PC-9 (cell line): ENCODE results near the gene MRPL55. TPM values are rescaled to one million over a fixed set of nuclear protein-coding genes. Genes with fewer than 3 reads are reported as not detected.

Source experiments
- BruUV-seq: library from RNA; stranded (reverse); fragments of 400-500 nt; replicated peaks from 2 replicates; lab custom pipeline; 2021; lab: Mats Ljungman, UMichigan
- CTCF ChIA-PET: fragments of 300-600 bp; sonication (Branson Sonifier 250); formaldehyde crosslinking; loops from one replicate; lab custom pipeline; 2022; ENCODE audit warnings: antibody characterized with exemption; lab: Charles Lee
- POLR2A ChIA-PET: fragments of 300-600 bp; sonication (Branson Sonifier 250); formaldehyde crosslinking; loops from one replicate; lab custom pipeline; 2022; ENCODE audit warnings: antibody characterized with exemption; ENCODE audit not compliant: unreplicated experiment; lab: Charles Lee
- DNase-seq, 2 experiments: peaks; one replicate each; pipeline versions ENCODE4 v3.0.0 to v3.0.0-alpha.2; 2015 to 2022; ENCODE audit warnings: mixed read lengths in 1 of 2
- H2AFZ ChIP-seq: fragments of 200-600 bp; sonication (generic); 2 replicates; pipeline ENCODE4 v1.8.1; 2017; ENCODE audit warnings: antibody characterized with exemption
- H3F3A ChIP-seq: fragments of 200-600 bp; sonication (generic); 2 replicates; pipeline ENCODE4 v1.8.1; 2017; ENCODE audit warnings: antibody characterized with exemption, mild to moderate bottlenecking, low read depth; ENCODE audit not compliant: insufficient read depth
- H3K27ac ChIP-seq: fragments of 200-600 bp; sonication (generic); 2 replicates; pipeline ENCODE4 v1.6.1; 2016; ENCODE audit warnings: mixed run types
- H3K27me3 ChIP-seq: fragments of 200-600 bp; sonication (generic); 2 replicates; pipeline ENCODE4 v1.6.1; 2016; ENCODE audit warnings: low read depth, mixed run types; ENCODE audit not compliant: insufficient read depth
- H3K36me3 ChIP-seq: fragments of 200-600 bp; sonication (generic); 2 replicates; pipeline ENCODE4 v1.6.1; 2016; ENCODE audit warnings: low read depth, mixed run types
- H3K4me1 ChIP-seq: fragments of 200-600 bp; sonication (generic); replicated peaks from 2 replicates; pipeline ENCODE4 v1.6.1; 2016; ENCODE audit warnings: mixed run types; ENCODE audit not compliant: insufficient read depth
- H3K4me2 ChIP-seq: fragments of 200-600 bp; sonication (generic); 2 replicates; pipeline ENCODE4 v1.6.1; 2017; ENCODE audit warnings: mixed run types
- H3K4me3 ChIP-seq: fragments of 200-600 bp; sonication (generic); 2 replicates; pipeline ENCODE4 v1.6.1; 2016; ENCODE audit warnings: mixed run types
- H3K79me2 ChIP-seq: fragments of 200-600 bp; sonication (generic); 2 replicates; pipeline ENCODE4 v1.6.1; 2017; ENCODE audit warnings: low read depth, mixed run types
- H3K9me2 ChIP-seq: fragments of 200-600 bp; sonication (generic); 2 replicates; pipeline ENCODE4 v1.8.1; 2017; ENCODE audit warnings: mild to moderate bottlenecking; ENCODE audit not compliant: insufficient read depth
- H3K9me3 ChIP-seq: fragments of 200-600 bp; sonication (generic); 2 replicates; pipeline ENCODE4 v1.8.1; 2016; ENCODE audit warnings: low read depth; ENCODE audit not compliant: insufficient read depth
- H4K20me1 ChIP-seq: fragments of 200-600 bp; sonication (generic); 2 replicates; pipeline ENCODE4 v1.8.1; 2017; ENCODE audit not compliant: insufficient read depth
- EZH2 ChIP-seq: fragments of 200-600 bp; sonication (generic); IDR thresholded peaks from 2 replicates; pipeline ENCODE4 v1.8.0; 2017; ENCODE audit warnings: antibody characterized with exemption, low read depth
- intact Hi-C: fragments of 100-400 bp; cut with micrococcal nuclease; formaldehyde crosslinking; loops from one replicate; pipeline ENCODE4 v1.10.0; 2022; ENCODE audit not compliant: unreplicated experiment
- total RNA-seq: library from RNA; stranded (reverse); gene quantifications from 2 replicates; pipeline ENCODE4 v1.2.3, GENCODE V29; 2021
- TF ChIP-seq, protein P1 (sequence below): fragments of 200-600 bp; sonication (generic); conservative IDR thresholded peaks from 2 replicates; pipeline ENCODE4 v1.6.1; 2017; ENCODE audit warnings: mixed run types, antibody characterized with exemption, mild to moderate bottlenecking, moderate library complexity

The MRPL55 gene
- total RNA-seq, 1 experiment from 2014 or later, result 81.0 TPM

DNA sequence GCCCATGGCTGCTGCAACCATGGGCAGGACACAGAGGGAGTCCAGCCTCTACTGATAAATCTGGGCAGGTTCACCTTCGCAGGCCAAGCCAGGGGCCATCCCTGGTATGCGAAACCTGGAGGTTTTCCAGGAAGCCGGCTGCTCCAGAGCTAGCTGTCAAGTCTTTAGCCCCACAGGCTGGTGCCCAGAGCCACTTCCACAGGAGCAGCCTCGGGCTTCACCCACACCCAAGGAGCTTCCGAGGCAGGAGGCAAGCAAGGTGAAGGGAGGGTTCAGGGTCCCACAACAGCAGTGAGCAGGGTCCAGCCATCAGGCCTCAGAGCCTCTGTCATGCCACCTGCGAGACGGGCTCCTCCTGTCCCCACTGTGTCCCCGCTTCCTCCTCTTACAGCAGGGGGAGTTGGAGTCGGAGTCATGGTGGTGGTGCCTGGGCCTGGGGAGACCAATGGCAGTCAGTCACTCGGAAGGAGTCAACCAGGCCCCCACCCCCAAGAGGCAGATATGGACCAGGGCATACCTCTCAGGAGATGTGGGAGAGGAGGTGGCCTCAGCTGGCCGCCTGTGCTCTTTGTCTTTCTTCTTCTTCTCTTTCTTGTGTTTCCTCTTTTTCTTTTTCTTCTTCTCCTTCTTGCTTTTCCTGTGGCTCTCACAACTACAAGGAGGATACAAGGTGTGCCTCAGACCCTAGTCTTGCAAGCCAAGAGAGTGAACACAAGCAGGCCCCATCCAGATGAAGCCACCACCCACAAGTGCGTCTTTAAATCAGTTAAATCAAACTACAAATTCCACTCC is 8.1 kb downstream of the MRPL55 start:
- Histone ChIP-seq H3K4me2 (peak overlapping the region; percentile 45), H2AFZ (no peak overlapping the region), H3K79me2 (peaks cover 21% of the 10 kb centered on the region), H3K27me3 (no peaks in the 10 kb centered on the region), H3K36me3 (peaks cover 7% of the 10 kb centered on the region; the same call in 1 of the 2 replicates), H3K4me3 (no peak overlapping the region; the same call in 1 of the 2 replicates), H3K27ac (no peak overlapping the region), H4K20me1 (peaks cover 44% of the 10 kb centered on the region), H3F3A (peaks cover 60% of the 10 kb centered on the region), H3K4me1 (peaks cover 8% of the 10 kb centered on the region; the same call in 1 of the 2 replicates), H3K9me3 (no peaks in the 10 kb centered on the region), H3K9me2 (no peaks in the 10 kb centered on the region)
- ChIA-PET CTCF (no interaction called here), POLR2A (no interaction called here)
- TSS peak; percentile 27 for BruUV-seq
- no peak for TF ChIP-seq EZH2
- TF ChIP-seq, protein P1, sequence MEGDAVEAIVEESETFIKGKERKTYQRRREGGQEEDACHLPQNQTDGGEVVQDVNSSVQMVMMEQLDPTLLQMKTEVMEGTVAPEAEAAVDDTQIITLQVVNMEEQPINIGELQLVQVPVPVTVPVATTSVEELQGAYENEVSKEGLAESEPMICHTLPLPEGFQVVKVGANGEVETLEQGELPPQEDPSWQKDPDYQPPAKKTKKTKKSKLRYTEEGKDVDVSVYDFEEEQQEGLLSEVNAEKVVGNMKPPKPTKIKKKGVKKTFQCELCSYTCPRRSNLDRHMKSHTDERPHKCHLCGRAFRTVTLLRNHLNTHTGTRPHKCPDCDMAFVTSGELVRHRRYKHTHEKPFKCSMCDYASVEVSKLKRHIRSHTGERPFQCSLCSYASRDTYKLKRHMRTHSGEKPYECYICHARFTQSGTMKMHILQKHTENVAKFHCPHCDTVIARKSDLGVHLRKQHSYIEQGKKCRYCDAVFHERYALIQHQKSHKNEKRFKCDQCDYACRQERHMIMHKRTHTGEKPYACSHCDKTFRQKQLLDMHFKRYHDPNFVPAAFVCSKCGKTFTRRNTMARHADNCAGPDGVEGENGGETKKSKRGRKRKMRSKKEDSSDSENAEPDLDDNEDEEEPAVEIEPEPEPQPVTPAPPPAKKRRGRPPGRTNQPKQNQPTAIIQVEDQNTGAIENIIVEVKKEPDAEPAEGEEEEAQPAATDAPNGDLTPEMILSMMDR, result no peak
- intact Hi-C loops, result no loop called here
- DNase-seq, result no peak

DNA sequence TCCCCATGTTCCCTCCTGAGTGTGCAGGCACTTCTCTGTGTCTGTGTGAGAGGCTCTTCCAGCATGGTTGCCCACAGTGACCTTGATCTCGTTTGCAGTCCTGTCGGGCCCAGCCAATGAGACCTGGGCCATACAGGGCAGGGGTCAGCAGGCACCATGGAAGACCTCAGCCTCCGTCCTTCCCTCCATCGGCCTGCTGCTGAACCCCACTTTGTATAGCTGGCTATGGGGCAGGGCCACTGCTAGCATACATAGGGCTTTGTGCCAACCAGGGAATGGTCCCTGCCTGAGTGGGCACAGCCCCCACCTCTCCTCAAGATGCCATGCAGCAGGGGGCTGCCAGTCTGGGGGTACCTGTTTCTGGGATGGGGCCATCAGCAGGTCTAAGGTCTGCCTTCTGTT is 9.8 kb downstream of the MRPL55 start:
- no peak for DNase-seq
- POLR2A ChIA-PET, result no interaction called here
- Histone ChIP-seq H3K36me3 (peaks cover 22% of the 10 kb centered on the region; the same call in 1 of the 2 replicates), H3K27ac (no peak overlapping the region), H3K27me3 (no peaks in the 10 kb centered on the region), H3K4me3 (no peak overlapping the region), H3K4me2 (no peak overlapping the region), H3K9me2 (no peaks in the 10 kb centered on the region), H3F3A (peaks cover 69% of the 10 kb centered on the region), H3K9me3 (no peaks in the 10 kb centered on the region; the same call in 1 of the 2 replicates), H2AFZ (no peak overlapping the region), H3K79me2 (peaks cover 37% of the 10 kb centered on the region), H3K4me1 (peaks cover 8% of the 10 kb centered on the region; the same call in 1 of the 2 replicates), H4K20me1 (peaks cover 61% of the 10 kb centered on the region)
- intact Hi-C loops, result no loop called here
- CTCF ChIA-PET, result no interaction called here
- no TSS peak for BruUV-seq
- TF ChIP-seq, protein P1, result no peak
- TF ChIP-seq EZH2, result no peak

DNA sequence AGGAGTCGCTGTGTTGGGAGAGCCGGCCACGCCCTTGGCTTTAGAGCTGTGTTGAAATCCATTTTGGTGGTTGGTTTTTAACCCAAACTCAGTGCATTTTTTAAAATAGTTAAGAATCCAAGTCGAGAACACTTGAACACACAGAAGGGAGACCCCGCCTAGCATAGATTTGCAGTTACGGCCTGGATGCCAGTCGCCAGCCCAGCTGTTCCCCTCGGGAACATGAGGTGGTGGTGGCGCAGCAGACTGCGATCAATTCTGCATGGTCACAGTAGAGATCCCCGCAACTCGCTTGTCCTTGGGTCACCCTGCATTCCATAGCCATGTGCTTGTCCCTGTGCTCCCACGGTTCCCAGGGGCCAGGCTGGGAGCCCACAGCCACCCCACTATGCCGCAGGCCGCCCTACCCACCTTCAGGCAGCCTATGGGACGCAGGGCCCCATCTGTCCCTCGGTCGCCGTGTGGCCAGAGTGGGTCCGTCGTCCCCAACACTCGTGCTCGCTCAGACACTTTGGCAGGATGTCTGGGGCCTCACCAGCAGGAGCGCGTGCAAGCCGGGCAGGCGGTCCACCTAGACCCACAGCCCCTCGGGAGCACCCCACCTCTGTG is 10.7 kb downstream of the MRPL55 start:
- ChIA-PET POLR2A (interaction anchor here (0.6 to 0.7 kb wide), 2 partner anchors 14 to 273 kb away, joined by 3 to 6 read pairs; no protein-coding TSS in a partner anchor), CTCF (no interaction called here)
- H3K27ac ChIP-seq, result no peak overlapping the region
- no TSS peak for BruUV-seq
- H2AFZ ChIP-seq, result no peak overlapping the region
- H3F3A ChIP-seq, result peaks cover 66% of the 10 kb centered on the region
- no peaks in the 10 kb centered on the region for H3K27me3 ChIP-seq
- H3K4me1 ChIP-seq, result 0 out of 2 replicates have a peak, but pooled peaks cover 3% of the 10 kb centered on the region
- intact Hi-C loops, result no loop called here
- DNase-seq, result no peak
- no peaks in the 10 kb centered on the region for H3K9me2 ChIP-seq
- H3K9me3 ChIP-seq, result peaks cover 2% of the 10 kb centered on the region; the same call in 1 of the 2 replicates
- peaks cover 46% of the 10 kb centered on the region for H3K79me2 ChIP-seq
- TF ChIP-seq, protein P1, result no peak
- H3K36me3 ChIP-seq, result peaks cover 31% of the 10 kb centered on the region; the same call in 1 of the 2 replicates
- H4K20me1 ChIP-seq, result peaks cover 70% of the 10 kb centered on the region
- no peak overlapping the region for H3K4me3 ChIP-seq
- no peak overlapping the region for H3K4me2 ChIP-seq
